Renal cortex interstitium (tissue), 11 donors: ENCODE results near the gene RASSF5. TPM values are rescaled to one million over a fixed set of nuclear protein-coding genes. Genes with fewer than 3 reads are reported as not detected.
"Not testable (repeated sequence)": the region's sequence is repeated elsewhere in the genome, so short reads cannot be mapped to it uniquely, and the experiment has no call there.

Experiments used
- DNase-seq, 11 donors: peaks; one replicate each; pipeline ENCODE4 v3.0.0-alpha.2; 2013; ENCODE audit warnings: low read depth in 9 of 11, low spot score in 4 of 11; ENCODE audit errors: extremely low read depth in 1 of 11
- polyA plus RNA-seq, 3 donors: library from polyadenylated mRNA; unstranded; fragments of 120-200 nt; gene quantifications; one replicate each; pipeline ENCODE4 v1.2.1, GENCODE V29; 2013; ENCODE audit not compliant: insufficient read length in 3 of 3

The RASSF5 gene
- polyA plus RNA-seq, 3 donors = 4.5 to 6.1 (median 5.0) TPM

- no peak for DNase-seq
Observed at GRCh38 chr1:206471415-206471801, 35.9 kb upstream of the RASSF5 start.

- no peak for DNase-seq
Observed at GRCh38 chr1:206472024-206472423, 35.3 kb upstream of the RASSF5 start.

GRCh38 chr1:206472454-206472853 lies 34.9 kb upstream of the RASSF5 start:
- no peak for DNase-seq

GRCh38 chr1:206472886-206473285 lies 34.4 kb upstream of the RASSF5 start:
- DNase-seq = no peak

- DNase-seq = no peak
Observed at GRCh38 chr1:206476058-206476457, 31.3 kb upstream of the RASSF5 start.

- DNase-seq = no peak
Observed at GRCh38 chr1:206476591-206476990, 30.7 kb upstream of the RASSF5 start.

GRCh38 chr1:206477110-206477509 lies 30.2 kb upstream of the RASSF5 start:
- DNase-seq = no peak

- no peak for DNase-seq
Observed at GRCh38 chr1:206477581-206478380, 29.6 kb upstream of the RASSF5 start.

- DNase-seq = no peak
Observed at GRCh38 chr1:206478746-206479145, 28.6 kb upstream of the RASSF5 start.

GRCh38 chr1:206479183-206480125 lies 27.9 kb upstream of the RASSF5 start:
- DNase-seq = peak in 8 of 11 donors; percentile 63 to 81 (median 73)

GRCh38 chr1:206480211-206480610 lies 27.1 kb upstream of the RASSF5 start:
- no peak for DNase-seq

- DNase-seq = no peak
Observed at GRCh38 chr1:206482611-206483010, 24.7 kb upstream of the RASSF5 start.

- DNase-seq = not testable (repeated sequence)
Observed at GRCh38 chr1:206483864-206484263, 23.5 kb upstream of the RASSF5 start.

GRCh38 chr1:206484901-206485300 lies 22.4 kb upstream of the RASSF5 start:
- no peak for DNase-seq

GRCh38 chr1:206486995-206487788 lies 20.1 kb upstream of the RASSF5 start:
- no peak for DNase-seq

GRCh38 chr1:206487970-206488369 lies 19.4 kb upstream of the RASSF5 start:
- no peak for DNase-seq

GRCh38 chr1:206488466-206488865 lies 18.9 kb upstream of the RASSF5 start:
- no peak for DNase-seq

- DNase-seq = peak in 3 of 11 donors; percentile 67 to 71 (median 70)
Observed at GRCh38 chr1:206489980-206490770, 17.2 kb upstream of the RASSF5 start.
